NCI-H1105 treated with DMSO at 0.1 percent for 48 hours (cell line): Measurements from ENCODE around the gene NKX2-2.
"Not testable (repeated sequence)": the region's sequence is repeated elsewhere in the genome, so short reads cannot be mapped to it uniquely, and the experiment has no call there.

Experiments used
- DNase-seq: peaks from one replicate; lab custom pipeline; 2025; lab: John Stamatoyannopoulos, UW

NKX2-2 gene

DNA sequence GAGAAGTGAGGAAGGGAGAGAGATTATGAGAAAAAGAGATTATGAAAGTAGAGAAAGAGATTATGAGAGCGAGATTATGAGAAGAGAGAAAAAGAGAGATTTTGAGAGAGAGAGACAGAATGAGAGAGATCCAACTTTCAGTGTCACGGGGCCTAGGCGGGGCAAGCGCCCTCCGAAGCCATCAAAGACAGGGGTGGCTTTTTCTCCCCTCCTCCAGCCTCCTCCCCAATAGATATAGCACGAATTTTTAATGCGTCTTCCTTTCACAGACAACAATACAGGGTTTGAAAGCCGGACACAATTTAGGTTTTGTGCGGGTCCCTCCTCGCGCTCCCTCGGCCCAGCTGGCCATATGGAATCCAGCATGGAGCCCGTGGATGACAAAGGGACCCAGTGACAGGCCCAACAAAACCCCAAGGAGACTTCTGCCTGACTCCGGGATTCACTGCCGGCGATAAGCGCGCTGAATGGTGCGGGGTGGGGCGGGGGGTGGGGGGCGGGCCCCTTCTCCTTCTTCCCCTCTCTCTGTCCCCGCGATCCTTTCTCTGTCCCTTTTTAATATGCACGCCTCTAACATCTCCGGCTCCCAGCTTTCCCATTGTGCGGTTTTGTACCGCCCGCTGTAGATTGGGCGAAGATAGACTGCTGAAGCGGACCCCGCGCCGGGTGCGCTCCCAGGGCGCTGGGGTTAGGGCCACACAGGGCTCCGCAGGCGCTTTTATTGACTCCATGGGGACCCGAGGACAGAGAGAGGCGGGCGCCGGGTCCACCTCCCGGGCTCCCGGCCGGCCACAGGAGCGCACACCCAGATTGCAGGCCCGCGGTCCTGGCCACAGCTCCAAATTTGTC lies 5.4 kb downstream of the NKX2-2 start:
- DNase-seq = no peak

DNA sequence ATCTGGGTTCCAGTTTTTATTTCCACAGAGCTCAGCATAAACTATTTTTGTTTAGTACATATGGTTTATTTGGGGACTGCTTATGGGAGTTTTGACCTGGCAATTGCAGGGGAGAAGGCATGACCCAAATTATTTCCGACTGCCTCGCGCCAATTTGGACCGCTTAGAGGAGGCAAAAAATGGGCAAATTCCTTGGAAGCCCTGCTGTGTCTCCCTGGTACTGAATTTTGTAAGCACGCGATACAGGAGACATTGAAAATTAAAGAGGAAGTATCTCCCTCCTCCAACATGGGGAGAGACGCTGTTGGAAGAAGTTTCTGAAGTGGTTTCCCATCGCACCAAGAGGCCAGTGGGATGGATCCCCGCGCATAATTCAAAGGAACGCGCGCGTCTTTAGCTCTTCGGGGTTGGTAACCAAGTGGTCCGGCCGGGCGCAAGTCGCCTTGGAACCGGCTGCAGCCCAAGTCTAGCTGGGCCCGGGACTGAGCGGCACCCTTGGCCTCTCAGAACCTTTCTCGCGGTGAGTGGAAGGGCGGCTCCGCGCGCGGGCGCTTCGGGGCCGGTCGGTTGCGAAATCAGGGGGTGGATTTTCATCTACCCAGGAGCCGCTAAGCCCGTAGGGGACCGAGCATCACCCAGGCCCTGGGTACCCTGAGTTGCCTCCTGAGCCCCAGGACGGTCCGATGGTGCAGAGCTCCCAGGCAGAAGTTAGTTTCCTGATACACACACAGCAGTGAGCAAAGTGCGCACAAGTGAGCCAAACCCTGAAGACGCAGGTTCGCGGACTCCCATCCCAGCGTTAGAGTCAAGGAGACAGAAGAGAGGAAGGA lies 6.2 kb downstream of the NKX2-2 start:
- DNase-seq = no peak

DNA sequence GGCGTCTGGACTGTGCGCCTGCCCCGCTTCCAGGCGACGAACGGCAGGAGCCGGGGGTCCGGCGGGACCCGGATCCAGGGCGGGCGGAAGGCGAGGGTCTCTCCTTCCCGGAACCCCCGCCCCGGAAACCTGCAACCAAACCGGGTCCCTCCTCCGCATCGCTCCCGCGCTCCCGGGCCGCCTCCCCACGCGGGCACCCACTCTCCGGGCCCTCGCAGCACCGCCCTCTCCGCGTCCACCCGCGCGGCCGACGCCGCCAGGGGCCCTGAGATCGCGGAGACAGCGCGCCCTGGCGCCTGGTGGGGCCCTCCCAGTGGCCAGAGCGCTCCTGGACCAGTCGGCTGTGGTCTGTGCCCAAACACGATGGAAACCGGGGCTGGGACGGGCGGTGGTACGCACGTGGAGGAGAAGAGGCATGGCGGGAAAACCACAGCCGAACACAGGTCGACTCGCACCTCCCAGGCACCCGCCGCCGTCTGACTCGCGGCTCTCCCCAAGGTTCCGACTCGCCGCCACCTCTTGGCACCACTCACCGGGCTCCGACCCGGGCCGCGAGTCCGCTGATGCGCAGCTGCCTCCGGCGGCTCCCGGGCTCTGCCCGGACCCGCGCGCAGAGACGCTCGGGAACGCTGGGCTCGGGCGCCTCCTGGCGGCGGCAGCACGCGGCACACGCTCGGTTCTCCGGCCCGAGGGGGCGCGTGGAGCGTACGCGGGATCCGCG lies 7.9 kb downstream of the NKX2-2 start:
- DNase-seq = no peak

- DNase-seq = no peak
These were observed 8.6 kb downstream of the NKX2-2 start for GRCh38 chr20:21505161-21505809.

- no peak for DNase-seq
These were observed 9.5 kb downstream of the NKX2-2 start for GRCh38 chr20:21504323-21504722.

DNA sequence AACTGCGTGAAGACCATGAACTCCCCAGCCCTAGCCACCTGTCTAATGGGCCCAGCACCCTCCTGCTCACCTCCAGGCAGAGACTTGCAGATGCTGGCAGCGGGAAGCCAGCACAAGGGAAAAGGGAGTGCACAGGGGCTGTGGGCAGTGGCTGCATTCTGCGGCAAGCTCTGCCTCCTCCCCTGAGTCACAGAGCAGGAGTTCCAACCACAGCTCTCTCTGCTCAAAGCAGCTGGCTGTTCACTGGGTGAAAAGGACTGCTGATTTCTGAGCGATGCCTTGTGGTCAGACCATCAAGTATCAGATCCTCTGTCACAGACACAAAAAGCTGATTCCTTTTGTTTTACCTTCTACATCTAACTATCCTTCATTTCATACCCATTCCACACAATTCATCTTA lies 10.5 kb downstream of the NKX2-2 start:
- no peak for DNase-seq

DNA sequence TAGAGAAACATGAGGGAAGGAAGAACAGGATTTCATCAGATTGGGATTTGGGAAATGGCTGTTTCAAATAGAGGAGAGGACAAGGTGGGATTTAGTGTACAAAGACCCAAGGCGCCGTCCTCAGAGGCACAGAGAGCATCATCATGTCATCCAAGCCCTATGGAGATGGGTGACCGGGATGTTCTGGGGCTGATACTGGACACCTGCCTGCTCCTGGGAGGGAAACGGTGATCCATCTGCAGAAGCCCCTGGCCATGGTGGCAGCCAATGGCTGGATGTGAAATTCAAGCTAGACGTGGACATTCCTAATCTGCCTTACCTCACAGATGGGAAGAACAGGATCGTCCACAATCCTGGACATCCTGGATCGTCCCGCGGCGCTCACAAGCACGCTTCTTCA lies 12.7 kb downstream of the NKX2-2 start:
- DNase-seq = no peak

GRCh38 chr20:21500599-21500998 lies 13.3 kb downstream of the NKX2-2 start:
- DNase-seq = no peak

DNA sequence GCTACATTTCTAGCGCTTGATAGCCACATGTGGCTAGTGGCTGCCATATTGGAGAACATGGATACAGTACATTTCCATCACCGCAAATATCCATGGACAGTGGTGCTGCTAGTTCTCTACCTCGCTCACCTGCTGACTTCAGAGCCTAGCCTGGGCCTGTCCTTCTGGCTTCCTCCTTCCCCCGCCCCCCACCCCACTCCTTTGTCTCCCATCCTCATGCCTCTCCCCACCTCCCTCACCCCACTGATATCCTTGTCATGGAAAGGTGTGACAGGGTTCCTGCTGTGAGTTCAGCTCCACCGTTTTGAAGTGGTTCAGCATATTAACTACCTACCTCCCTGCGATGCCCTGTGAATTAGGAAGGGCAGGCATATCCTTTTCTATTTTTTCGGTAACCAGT lies 14.2 kb downstream of the NKX2-2 start:
- DNase-seq = no peak

DNA sequence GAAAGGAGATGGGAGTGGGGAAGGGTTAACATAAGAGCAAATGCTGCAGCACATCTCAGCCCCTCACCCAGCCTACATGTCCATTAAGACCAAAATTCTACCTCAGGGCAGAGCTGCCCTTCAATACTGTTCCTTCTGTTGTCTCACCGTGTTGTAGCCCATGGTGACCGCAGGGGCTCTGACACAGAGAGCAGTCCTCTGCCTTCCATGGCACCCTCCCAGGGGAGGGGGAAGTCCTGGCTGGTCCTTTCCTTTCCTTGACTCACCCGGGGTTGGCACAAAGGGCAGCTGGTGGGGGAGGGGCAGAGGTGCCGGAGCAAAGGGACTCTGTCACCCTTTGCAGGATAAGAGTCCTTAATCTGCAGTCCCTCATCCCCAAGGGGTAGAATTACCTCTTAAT lies 15.2 kb downstream of the NKX2-2 start:
- DNase-seq = no peak

- DNase-seq = no peak
These were observed 15.7 kb downstream of the NKX2-2 start for GRCh38 chr20:21498195-21498594.

GRCh38 chr20:21496452-21496851 lies 17.4 kb downstream of the NKX2-2 start:
- peak; percentile 25 for DNase-seq

DNA sequence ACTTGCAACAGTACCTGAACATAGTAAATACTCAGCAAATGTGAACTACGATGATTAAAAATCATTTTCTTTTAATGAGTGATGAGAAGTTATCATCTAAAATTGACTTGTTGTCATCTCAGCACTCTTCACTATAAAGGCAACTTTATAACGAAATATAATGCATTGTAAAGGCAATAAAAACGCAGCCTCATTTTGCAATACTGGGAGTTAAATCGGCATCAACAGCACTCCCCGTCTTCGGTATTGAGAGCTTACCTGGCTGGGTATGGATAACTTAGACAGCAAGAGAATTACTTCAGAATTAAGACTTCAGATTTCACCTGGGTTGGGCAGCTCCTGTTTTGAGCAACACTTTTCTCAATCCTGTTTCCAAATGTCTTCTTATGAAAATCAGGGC lies 20.8 kb downstream of the NKX2-2 start:
- DNase-seq = no peak

- DNase-seq = no peak
These were observed 23.8 kb downstream of the NKX2-2 start for GRCh38 chr20:21490105-21490504.

DNA sequence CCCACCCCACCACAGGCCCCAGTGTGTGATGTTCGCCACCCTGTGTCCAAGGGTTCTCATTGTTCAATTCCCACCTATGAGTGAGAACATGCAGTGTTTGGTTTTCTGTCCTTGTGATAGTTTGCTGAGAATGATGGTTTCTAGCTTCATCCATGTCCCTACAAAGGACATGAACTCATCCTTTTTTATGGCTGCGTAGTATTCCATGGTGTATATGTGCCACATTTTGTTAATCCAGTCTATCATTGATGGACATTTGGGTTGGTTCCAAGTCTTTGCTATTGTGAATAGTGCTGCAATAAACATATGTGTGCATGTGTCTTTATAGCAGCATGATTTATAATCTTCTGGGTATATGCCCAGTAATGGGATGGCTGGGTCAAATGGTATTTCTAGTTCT lies 33.7 kb downstream of the NKX2-2 start:
- not testable (repeated sequence) for DNase-seq

GRCh38 chr20:21465799-21466198 lies 48.1 kb downstream of the NKX2-2 start:
- DNase-seq = no peak

DNA sequence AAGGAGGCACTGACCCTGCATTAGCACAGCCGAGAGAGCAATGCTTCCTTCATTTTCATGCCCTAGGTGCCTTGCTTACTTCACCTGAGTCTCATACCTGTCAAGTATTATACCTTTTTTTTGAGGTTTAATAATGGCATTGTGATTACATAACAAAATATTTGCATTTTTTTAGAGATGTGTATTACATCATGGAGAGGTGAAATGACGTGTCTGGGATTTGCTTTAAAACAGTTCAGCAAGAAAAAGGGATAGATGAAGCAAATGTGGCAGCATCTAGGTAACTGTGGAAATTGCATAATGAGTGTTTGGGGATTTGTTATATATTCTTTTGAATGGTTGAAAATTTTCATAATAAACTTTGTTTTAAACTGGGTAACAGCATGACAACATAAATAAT lies 48.9 kb downstream of the NKX2-2 start:
- no peak for DNase-seq
